OCI-LY7 (cell line): ENCODE measurements around the gene IL12RB2. TPM values are rescaled to one million over a fixed set of nuclear protein-coding genes. Genes with fewer than 3 reads are reported as not detected.
"Not testable (repeated sequence)": the region's sequence is repeated elsewhere in the genome, so short reads cannot be mapped to it uniquely, and the experiment has no call there.

ENCODE experiments used
- BruUV-seq: library from RNA; stranded (reverse); fragments of 400-500 nt; replicated peaks from 2 replicates; lab custom pipeline; 2021; lab: Mats Ljungman, UMichigan
- CTCF ChIA-PET: fragments of 300-600 bp; sonication (Branson Sonifier 250); formaldehyde crosslinking; loops from one replicate; lab custom pipeline; 2022; ENCODE audit warnings: antibody characterized with exemption; ENCODE audit not compliant: unreplicated experiment; lab: Charles Lee
- POLR2A ChIA-PET: fragments of 300-600 bp; sonication (Branson Sonifier 250); formaldehyde crosslinking; loops from one replicate; lab custom pipeline; 2022; ENCODE audit warnings: antibody characterized with exemption; lab: Charles Lee
- DNase-seq: peaks from one replicate; pipeline ENCODE4 v3.0.0-alpha.2; 2015; ENCODE audit warnings: low spot score
- H2AFZ ChIP-seq: fragments of 200-600 bp; sonication (generic), shearing (Covaris generic); 2 replicates; pipeline ENCODE4 v1.6.1; 2014; ENCODE audit warnings: mild to moderate bottlenecking, antibody characterized with exemption, low read length, moderate library complexity
- H3K27ac ChIP-seq: fragments of 200-600 bp; sonication (generic); 2 replicates; pipeline ENCODE4 v1.5.1; 2014; ENCODE audit warnings: mixed run types, low read depth, mild to moderate bottlenecking, moderate library complexity, low read length, inconsistent platforms; ENCODE audit not compliant: poor library complexity, severe bottlenecking
- H3K36me3 ChIP-seq: fragments of 200-600 bp; sonication (generic); 2 replicates; pipeline ENCODE4 v1.6.1; 2014; ENCODE audit warnings: mild to moderate bottlenecking, antibody characterized with exemption, low read length, moderate library complexity, mixed read lengths; ENCODE audit not compliant: insufficient read depth
- H3K4me1 ChIP-seq: fragments of 200-600 bp; sonication (generic); 2 replicates; pipeline ENCODE4 v1.5.1; 2014; ENCODE audit warnings: mild to moderate bottlenecking, low read length; ENCODE audit not compliant: insufficient read depth, poor library complexity, severe bottlenecking
- H3K4me2 ChIP-seq: fragments of 200-600 bp; sonication (generic); 2 replicates; pipeline ENCODE4 v1.6.1; 2014; ENCODE audit warnings: mild to moderate bottlenecking, low read length
- H3K4me3 ChIP-seq: fragments of 200-600 bp; sonication (generic); 2 replicates; pipeline ENCODE4 v1.5.1; 2014; ENCODE audit warnings: mild to moderate bottlenecking, low read depth, low read length; ENCODE audit not compliant: poor library complexity, severe bottlenecking
- H3K79me2 ChIP-seq: fragments of 200-600 bp; sonication (generic); 2 replicates; pipeline ENCODE4 v1.6.1; 2016; ENCODE audit warnings: low read depth, mild to moderate bottlenecking, low read length, moderate library complexity, mixed read lengths; ENCODE audit not compliant: insufficient read depth
- H3K9me2 ChIP-seq: fragments of 200-600 bp; sonication (generic); 2 replicates; pipeline ENCODE4 v1.6.1; 2016; ENCODE audit warnings: mild to moderate bottlenecking, low read length, mixed read lengths; ENCODE audit not compliant: insufficient read depth
- H3K9me3 ChIP-seq: fragments of 200-600 bp; sonication (generic); 2 replicates; pipeline ENCODE4 v1.6.1; 2014; ENCODE audit warnings: mild to moderate bottlenecking, mixed run types, low read length, mixed read lengths
- H4K20me1 ChIP-seq: fragments of 200-600 bp; sonication (generic); 2 replicates; pipeline ENCODE4 v1.6.1; 2014; ENCODE audit warnings: mild to moderate bottlenecking, antibody characterized with exemption, low read length, moderate library complexity, mixed read lengths; ENCODE audit not compliant: insufficient read depth
- EZH2phosphoT487 ChIP-seq: fragments of 200-600 bp; sonication (generic); IDR thresholded peaks from 2 replicates; pipeline ENCODE4 v1.6.1; 2018; ENCODE audit warnings: low read depth, borderline replicate concordance, mild to moderate bottlenecking, mixed run types, antibody characterized with exemption, low read length, moderate library complexity, mixed read lengths
- intact Hi-C: fragments of 100-400 bp; cut with micrococcal nuclease; formaldehyde crosslinking; loops from one replicate; pipeline ENCODE4 v1.10.0; 2022; ENCODE audit not compliant: unreplicated experiment
- small RNA-seq: library from RNA; depleted of rRNA; stranded (forward); fragments of <200 nt; gene quantifications from one replicate; pipeline ENCODE3, GENCODE V24; 2014
- total RNA-seq, 2 experiments: library from RNA; depleted of rRNA in 1 of 2; stranded (reverse); fragments of >200 nt in 1 of 2; shearing (Covaris generic) in 1 of 2; gene quantifications; 2 replicates each; pipeline ENCODE4 v1.2.3, GENCODE V29; 2014 to 2022
- TF ChIP-seq, protein P1 (sequence below): fragments of 200-600 bp; sonication (generic); conservative IDR thresholded peaks from 2 replicates; pipeline ENCODE4 v1.5.1; 2014; ENCODE audit warnings: mild to moderate bottlenecking, antibody characterized with exemption, low read length, moderate library complexity, mixed read lengths

IL12RB2 gene
- total RNA-seq, 2 experiments from 2014 or later: not detected

DNA sequence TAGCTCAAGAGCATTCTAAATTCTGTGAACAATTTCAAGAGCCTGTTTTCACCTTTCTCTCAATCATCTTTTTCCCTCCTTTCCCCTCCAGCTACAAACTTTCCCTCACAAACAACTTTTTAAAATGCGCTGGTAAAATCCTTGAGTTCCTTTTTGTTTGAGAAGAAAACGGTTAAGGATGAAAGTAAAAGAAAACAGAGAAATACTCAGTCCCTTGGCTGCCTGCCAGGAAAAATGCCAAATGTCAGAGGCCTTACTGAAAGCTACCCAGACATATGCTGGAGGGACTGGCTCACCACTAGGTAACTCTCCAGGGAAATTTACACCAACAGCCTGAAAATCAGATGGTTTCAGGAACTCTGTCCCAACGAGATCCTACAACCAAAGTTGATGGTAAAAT is 133.5 kb downstream of the IL12RB2 start:
- ChIA-PET POLR2A (interaction anchor here (0.5 to 3.4 kb wide), 4 partner anchors 10 to 312 kb away, joined by 4 to 18 read pairs (median 6); no protein-coding TSS in a partner anchor), CTCF (no interaction called here)
- no peaks in the 10 kb centered on the region for H3K79me2 ChIP-seq
- peaks cover 9% of the 10 kb centered on the region for H3K4me1 ChIP-seq
- no peaks in the 10 kb centered on the region for H4K20me1 ChIP-seq
- no peaks in the 10 kb centered on the region for H3K36me3 ChIP-seq
- DNase-seq: peak; percentile 22
- no TSS peak for BruUV-seq
- no peak overlapping the region for H3K4me2 ChIP-seq
- intact Hi-C loops: no loop called here
- H3K27ac ChIP-seq: no peak overlapping the region
- H3K4me3 ChIP-seq: no peak overlapping the region
- TF ChIP-seq, protein P1, sequence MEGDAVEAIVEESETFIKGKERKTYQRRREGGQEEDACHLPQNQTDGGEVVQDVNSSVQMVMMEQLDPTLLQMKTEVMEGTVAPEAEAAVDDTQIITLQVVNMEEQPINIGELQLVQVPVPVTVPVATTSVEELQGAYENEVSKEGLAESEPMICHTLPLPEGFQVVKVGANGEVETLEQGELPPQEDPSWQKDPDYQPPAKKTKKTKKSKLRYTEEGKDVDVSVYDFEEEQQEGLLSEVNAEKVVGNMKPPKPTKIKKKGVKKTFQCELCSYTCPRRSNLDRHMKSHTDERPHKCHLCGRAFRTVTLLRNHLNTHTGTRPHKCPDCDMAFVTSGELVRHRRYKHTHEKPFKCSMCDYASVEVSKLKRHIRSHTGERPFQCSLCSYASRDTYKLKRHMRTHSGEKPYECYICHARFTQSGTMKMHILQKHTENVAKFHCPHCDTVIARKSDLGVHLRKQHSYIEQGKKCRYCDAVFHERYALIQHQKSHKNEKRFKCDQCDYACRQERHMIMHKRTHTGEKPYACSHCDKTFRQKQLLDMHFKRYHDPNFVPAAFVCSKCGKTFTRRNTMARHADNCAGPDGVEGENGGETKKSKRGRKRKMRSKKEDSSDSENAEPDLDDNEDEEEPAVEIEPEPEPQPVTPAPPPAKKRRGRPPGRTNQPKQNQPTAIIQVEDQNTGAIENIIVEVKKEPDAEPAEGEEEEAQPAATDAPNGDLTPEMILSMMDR: no peak
- H3K9me2 ChIP-seq: no peaks in the 10 kb centered on the region
- H2AFZ ChIP-seq: no peak overlapping the region
- no peaks in the 10 kb centered on the region for H3K9me3 ChIP-seq

GRCh38 chr1:67441739-67442281 is 134.1 kb downstream of the IL12RB2 start:
- no peak overlapping the region for H3K4me3 ChIP-seq
- POLR2A ChIA-PET: interaction anchor here (0.6 to 3.4 kb wide), 4 partner anchors 10 to 456 kb away, joined by 4 to 18 read pairs (median 4); no protein-coding TSS in a partner anchor
- H3K4me2 ChIP-seq: no peak overlapping the region
- CTCF ChIA-PET: no interaction called here
- no peak for DNase-seq
- BruUV-seq: no TSS peak
- H3K9me3 ChIP-seq: no peaks in the 10 kb centered on the region
- no peaks in the 10 kb centered on the region for H3K79me2 ChIP-seq
- peaks cover 13% of the 10 kb centered on the region for H3K4me1 ChIP-seq
- H2AFZ ChIP-seq: no peak overlapping the region
- TF ChIP-seq, protein P1: no peak
- TF ChIP-seq EZH2phosphoT487: no peak
- intact Hi-C loops: no loop called here
- H3K27ac ChIP-seq: no peak overlapping the region
- H3K36me3 ChIP-seq: no peaks in the 10 kb centered on the region
- H3K9me2 ChIP-seq: no peaks in the 10 kb centered on the region
- H4K20me1 ChIP-seq: no peaks in the 10 kb centered on the region

DNA sequence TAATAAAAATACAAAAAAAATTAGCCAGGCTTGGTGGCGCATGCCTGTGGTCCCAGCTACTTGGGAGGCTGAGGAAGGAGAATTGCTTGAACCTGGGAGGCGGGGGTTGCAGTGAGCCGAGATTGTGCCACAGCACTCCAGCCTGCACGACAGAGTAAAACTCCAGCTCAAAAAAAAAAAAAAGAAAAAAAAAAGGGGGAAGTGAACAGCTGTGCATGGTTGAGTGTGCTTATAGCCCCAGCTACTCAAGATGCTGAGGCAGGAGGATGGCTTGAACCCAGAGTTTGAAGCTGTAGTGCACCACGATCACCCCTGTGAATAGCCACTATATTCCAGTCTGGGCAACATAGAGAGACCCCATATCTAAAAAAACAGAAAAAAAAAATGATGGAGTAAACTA is 138.3 kb downstream of the IL12RB2 start:
- POLR2A ChIA-PET: interaction anchor here (0.6 to 2.0 kb wide), 4 partner anchors 9 to 225 kb away, joined by 3 to 9 read pairs (median 7); no protein-coding TSS in a partner anchor
- H3K27ac ChIP-seq, H3K9me3 ChIP-seq, DNase-seq, H3K4me2 ChIP-seq, H3K36me3 ChIP-seq, H3K79me2 ChIP-seq, H3K4me3 ChIP-seq, intact Hi-C loops, H2AFZ ChIP-seq, BruUV-seq, CTCF ChIA-PET, H4K20me1 ChIP-seq, H3K9me2 ChIP-seq: not testable (repeated sequence)
- peaks cover 14% of the 10 kb centered on the region for H3K4me1 ChIP-seq

Small RNA genes lying within 50 kb of the gene (small RNA-seq; reads per million reads assigned to genes)
- gene RNU4ATAC4P: not detected
- not detected for gene RNU6-387P

Other genes with a start within 250 kb of the IL12RB2 start
- gene C1orf141, start 172.9 kb upstream of the IL12RB2 start, total RNA-seq (2014; rRNA removed; shearing (Covaris generic)): not detected in 2 replicates
- gene C1orf141, start 172.9 kb upstream of the IL12RB2 start, total RNA-seq (2022): not detected in 2 replicates
- gene IL23R, start 141.4 kb upstream of the IL12RB2 start, total RNA-seq (2014; rRNA removed; shearing (Covaris generic)): not detected in 2 replicates
- gene IL23R, start 141.4 kb upstream of the IL12RB2 start, total RNA-seq (2022): 0.13 and 0.23 TPM in 2 replicates
- gene SERBP1, start 122.5 kb downstream of the IL12RB2 start, total RNA-seq (2014; rRNA removed; shearing (Covaris generic)): 270 and 443 TPM in 2 replicates
- 369 and 410 TPM in 2 replicates for gene SERBP1, start 122.5 kb downstream of the IL12RB2 start, total RNA-seq (2022)